ENCODE measurements around the gene RPA3. TPM values are rescaled to one million over a fixed set of nuclear protein-coding genes. Genes with fewer than 3 reads are reported as not detected.

Gene RPA3
- total and polyA plus RNA-seq, 4 donors, result 22.6 to 40.9 (median 25.8) TPM

DNA sequence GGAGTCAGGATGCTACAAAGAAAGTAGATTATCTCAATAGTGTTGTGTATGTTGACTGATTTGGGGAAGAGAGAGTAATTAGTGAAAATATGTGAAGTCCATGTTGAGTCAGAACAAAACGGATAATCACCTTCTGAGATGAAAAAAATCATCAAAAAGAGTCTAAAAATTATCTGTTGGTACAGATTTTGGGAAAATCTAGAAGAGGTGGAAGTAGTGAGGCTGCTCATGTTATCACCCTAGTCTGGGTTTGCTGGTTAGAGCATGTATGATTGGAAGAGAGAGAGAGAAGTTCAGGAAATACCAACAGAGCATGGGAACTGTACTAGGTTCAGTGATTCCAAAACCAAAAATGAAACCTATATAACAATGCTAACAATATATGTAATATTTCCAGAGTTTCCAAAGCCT, 12.3 kb downstream of the RPA3 start:
- TF ChIP-seq, protein P1, sequence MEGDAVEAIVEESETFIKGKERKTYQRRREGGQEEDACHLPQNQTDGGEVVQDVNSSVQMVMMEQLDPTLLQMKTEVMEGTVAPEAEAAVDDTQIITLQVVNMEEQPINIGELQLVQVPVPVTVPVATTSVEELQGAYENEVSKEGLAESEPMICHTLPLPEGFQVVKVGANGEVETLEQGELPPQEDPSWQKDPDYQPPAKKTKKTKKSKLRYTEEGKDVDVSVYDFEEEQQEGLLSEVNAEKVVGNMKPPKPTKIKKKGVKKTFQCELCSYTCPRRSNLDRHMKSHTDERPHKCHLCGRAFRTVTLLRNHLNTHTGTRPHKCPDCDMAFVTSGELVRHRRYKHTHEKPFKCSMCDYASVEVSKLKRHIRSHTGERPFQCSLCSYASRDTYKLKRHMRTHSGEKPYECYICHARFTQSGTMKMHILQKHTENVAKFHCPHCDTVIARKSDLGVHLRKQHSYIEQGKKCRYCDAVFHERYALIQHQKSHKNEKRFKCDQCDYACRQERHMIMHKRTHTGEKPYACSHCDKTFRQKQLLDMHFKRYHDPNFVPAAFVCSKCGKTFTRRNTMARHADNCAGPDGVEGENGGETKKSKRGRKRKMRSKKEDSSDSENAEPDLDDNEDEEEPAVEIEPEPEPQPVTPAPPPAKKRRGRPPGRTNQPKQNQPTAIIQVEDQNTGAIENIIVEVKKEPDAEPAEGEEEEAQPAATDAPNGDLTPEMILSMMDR (IDR thresholded peaks at IDR 0.05; ENCODE audit: control extremely low read depth, extremely low read depth), result no peak
- WGBS, 2 donors, result 71 to 77% methylated on average over 1 of the region's 1 CpG
- Histone ChIP-seq H3K9me3 (ENCODE audit: control insufficient read depth in 4 of 4, insufficient read depth in 3 of 4, low read length in 3 of 4) (no peaks in the 10 kb centered on the region), H3K9ac (ENCODE audit: insufficient read depth in 1 of 2, low read length in 2 of 2) (no peak overlapping the region), H3K4me1 (ENCODE audit: control insufficient read depth in 5 of 5, insufficient read depth in 5 of 5, low read length in 5 of 5) (peaks cover 0 to 20% (median 11%) of the 10 kb centered on the region in 5 donors), H3K27me3 (ENCODE audit: control insufficient read depth in 3 of 3, insufficient read depth in 3 of 3, low read length in 2 of 3) (no peaks in the 10 kb centered on the region), H3K27ac (ENCODE audit: low read depth in 1 of 2, low read length in 1 of 2) (no peak overlapping the region), H3K4me3 (no peak overlapping the region), H3K36me3 (ENCODE audit: control insufficient read depth in 4 of 4, insufficient read depth in 4 of 4, low read length in 4 of 4) (no peaks in the 10 kb centered on the region)
- ATAC-seq (ENCODE audit: insufficient read depth, low FRiP score), result no peak
- DNase-seq, result no peak

DNA sequence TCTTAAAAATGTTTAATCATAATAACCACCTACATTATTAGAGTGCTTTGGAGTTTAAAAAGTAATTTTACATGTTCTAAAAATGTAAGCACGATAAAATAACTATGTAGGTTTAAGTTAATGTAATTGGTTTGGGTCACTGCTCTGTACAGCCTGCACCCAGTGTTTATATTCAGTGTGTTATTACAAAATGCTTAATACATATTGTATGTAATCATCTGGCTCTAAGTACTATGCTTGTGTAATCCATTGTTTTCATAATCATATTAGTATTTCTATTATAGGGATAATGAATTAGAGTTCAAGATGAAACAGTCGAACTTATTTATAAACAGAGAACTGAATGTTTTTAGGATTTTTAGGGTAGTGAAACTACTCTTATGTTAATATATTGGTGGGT, 13.1 kb downstream of the RPA3 start:
- TF ChIP-seq, protein P1 (IDR thresholded peaks at IDR 0.05; ENCODE audit: control extremely low read depth, extremely low read depth), result no peak

DNA sequence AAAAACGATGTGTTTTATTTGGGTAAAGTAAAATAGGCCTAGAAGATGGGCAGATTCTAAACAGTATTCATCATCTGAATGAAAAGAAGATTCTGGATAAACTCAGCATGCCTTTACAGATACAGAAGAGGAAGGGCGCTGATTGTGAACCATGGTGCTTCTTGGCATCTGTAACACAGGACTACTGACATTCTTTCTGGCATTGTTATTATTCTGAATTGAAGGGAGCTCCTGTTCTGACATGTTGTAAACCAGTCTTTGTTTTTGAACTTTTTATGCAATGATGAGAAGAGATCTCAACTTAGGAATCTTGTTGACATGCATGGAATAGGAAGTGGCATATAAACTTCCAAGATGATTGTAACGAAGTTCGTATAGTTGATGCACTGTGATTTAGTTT, 13.5 kb downstream of the RPA3 start:
- no peak overlapping the region for H3K27ac ChIP-seq (ENCODE audit: low read depth in 1 of 2, low read length in 1 of 2)

More for the DNA sequence above, 13.1 kb downstream of the RPA3 start:
- Histone ChIP-seq H3K36me3 (ENCODE audit: control insufficient read depth in 4 of 4, insufficient read depth in 4 of 4, low read length in 4 of 4) (no peaks in the 10 kb centered on the region), H3K9ac (ENCODE audit: insufficient read depth in 1 of 2, low read length in 2 of 2) (no peak overlapping the region), H3K4me1 (ENCODE audit: control insufficient read depth in 5 of 5, insufficient read depth in 5 of 5, low read length in 5 of 5) (peaks cover 2 to 23% (median 11%) of the 10 kb centered on the region in 5 donors), H3K27me3 (ENCODE audit: control insufficient read depth in 3 of 3, insufficient read depth in 3 of 3, low read length in 2 of 3) (no peaks in the 10 kb centered on the region), H3K4me3 (no peak overlapping the region), H3K9me3 (ENCODE audit: control insufficient read depth in 4 of 4, insufficient read depth in 3 of 4, low read length in 3 of 4) (no peaks in the 10 kb centered on the region), H3K27ac (ENCODE audit: low read depth in 1 of 2, low read length in 1 of 2) (no peak overlapping the region)
- ATAC-seq (ENCODE audit: insufficient read depth, low FRiP score) (no peak), DNase-seq (peak in 2 of 3 donors; percentile 42 to 57)
- 64 to 72% methylated on average over 2 of the region's 2 CpGs for WGBS, 2 donors

More for the DNA sequence above, 13.5 kb downstream of the RPA3 start:
- Histone ChIP-seq H3K36me3 (ENCODE audit: control insufficient read depth in 4 of 4, insufficient read depth in 4 of 4, low read length in 4 of 4) (no peaks in the 10 kb centered on the region), H3K9me3 (ENCODE audit: control insufficient read depth in 4 of 4, insufficient read depth in 3 of 4, low read length in 3 of 4) (no peaks in the 10 kb centered on the region), H3K4me3 (no peak overlapping the region), H3K4me1 (ENCODE audit: control insufficient read depth in 5 of 5, insufficient read depth in 5 of 5, low read length in 5 of 5) (peaks cover 2 to 27% (median 11%) of the 10 kb centered on the region in 5 donors), H3K27me3 (ENCODE audit: control insufficient read depth in 3 of 3, insufficient read depth in 3 of 3, low read length in 2 of 3) (no peaks in the 10 kb centered on the region), H3K9ac (ENCODE audit: insufficient read depth in 1 of 2, low read length in 2 of 2) (no peak overlapping the region)
- 75 to 84% methylated on average over 4 of the region's 4 CpGs for WGBS, 2 donors
- DNase-seq, result no peak
- no peak for ATAC-seq (ENCODE audit: insufficient read depth, low FRiP score)
- TF ChIP-seq, protein P1 (IDR thresholded peaks at IDR 0.05; ENCODE audit: control extremely low read depth, extremely low read depth), result no peak
